ENCODE measurements around the gene CHML. TPM values are rescaled to one million over a fixed set of nuclear protein-coding genes. Genes with fewer than 3 reads are reported as not detected.

The CHML gene
- total RNA-seq, 1 donor: 11.6 TPM

DNA sequence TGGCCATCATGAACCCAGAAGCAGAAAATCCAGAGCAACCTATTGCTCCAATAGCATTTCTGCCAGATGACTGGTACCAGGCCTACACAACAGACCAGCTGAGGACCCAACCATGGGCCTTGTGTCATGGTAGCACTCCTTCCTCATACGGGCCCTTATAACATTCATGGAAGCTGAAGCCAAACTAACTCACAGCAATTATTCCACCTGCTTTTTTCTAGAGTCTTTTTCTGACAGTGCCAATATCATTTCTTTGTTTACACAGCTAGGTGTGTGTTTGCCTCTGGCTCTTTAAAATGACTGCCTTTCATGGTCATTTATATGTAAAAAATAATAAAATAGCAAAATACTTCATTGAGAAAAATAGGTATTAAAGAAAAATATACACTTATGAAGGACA, 8.0 kb upstream of the CHML start:
- no peak overlapping the region for H2AFZ ChIP-seq (ENCODE audit: low read length)
- H3K79me2 ChIP-seq (ENCODE audit: insufficient read depth, low read length): no peaks in the 10 kb centered on the region

DNA sequence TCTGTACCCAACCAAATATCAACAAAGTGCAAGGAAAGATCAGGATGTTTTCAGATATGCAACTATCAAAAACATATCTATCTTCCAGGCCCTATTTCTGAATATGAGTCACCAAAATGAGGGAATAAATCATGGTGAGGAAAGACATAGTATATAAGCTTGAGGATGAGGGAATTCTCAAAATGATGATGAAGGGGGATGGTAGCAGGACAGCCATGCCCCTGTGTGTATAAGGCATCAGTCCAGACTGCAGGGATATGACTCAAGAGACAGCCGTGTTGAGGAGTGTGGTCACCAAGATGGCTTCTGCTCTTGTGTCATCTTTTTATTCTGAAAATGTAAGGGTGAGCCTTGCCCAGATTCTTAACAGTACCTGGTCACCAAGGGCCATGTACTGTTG, 7.5 kb upstream of the CHML start:
- H3K27ac ChIP-seq (ENCODE audit: low read depth, low read length): no peak overlapping the region
- no peaks in the 10 kb centered on the region for H4K20me1 ChIP-seq (ENCODE audit: insufficient read depth, low read length)
- peak; percentile 69 for DNase-seq (ENCODE audit: insufficient read length, low spot score, missing footprints)
- no peaks in the 10 kb centered on the region for H3K9me3 ChIP-seq (ENCODE audit: low read depth, low read length)
- no peak overlapping the region for H3K4me2 ChIP-seq (ENCODE audit: insufficient read depth, low read length)
- no peaks in the 10 kb centered on the region for H3K27me3 ChIP-seq (ENCODE audit: insufficient read depth, low read length)
- H3K4me1 ChIP-seq (ENCODE audit: insufficient read depth, low read length): no peaks in the 10 kb centered on the region
- H3K36me3 ChIP-seq (ENCODE audit: insufficient read depth, low read length): no peaks in the 10 kb centered on the region
- TF ChIP-seq, protein P1, sequence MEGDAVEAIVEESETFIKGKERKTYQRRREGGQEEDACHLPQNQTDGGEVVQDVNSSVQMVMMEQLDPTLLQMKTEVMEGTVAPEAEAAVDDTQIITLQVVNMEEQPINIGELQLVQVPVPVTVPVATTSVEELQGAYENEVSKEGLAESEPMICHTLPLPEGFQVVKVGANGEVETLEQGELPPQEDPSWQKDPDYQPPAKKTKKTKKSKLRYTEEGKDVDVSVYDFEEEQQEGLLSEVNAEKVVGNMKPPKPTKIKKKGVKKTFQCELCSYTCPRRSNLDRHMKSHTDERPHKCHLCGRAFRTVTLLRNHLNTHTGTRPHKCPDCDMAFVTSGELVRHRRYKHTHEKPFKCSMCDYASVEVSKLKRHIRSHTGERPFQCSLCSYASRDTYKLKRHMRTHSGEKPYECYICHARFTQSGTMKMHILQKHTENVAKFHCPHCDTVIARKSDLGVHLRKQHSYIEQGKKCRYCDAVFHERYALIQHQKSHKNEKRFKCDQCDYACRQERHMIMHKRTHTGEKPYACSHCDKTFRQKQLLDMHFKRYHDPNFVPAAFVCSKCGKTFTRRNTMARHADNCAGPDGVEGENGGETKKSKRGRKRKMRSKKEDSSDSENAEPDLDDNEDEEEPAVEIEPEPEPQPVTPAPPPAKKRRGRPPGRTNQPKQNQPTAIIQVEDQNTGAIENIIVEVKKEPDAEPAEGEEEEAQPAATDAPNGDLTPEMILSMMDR (IDR thresholded peaks at IDR 0.05; ENCODE audit: extremely low read depth, low read depth, low read length): no peak
- no peak overlapping the region for H3K4me3 ChIP-seq (ENCODE audit: insufficient read depth, low read length)
- H2AFZ ChIP-seq (ENCODE audit: low read length): no peak overlapping the region
- H3K79me2 ChIP-seq (ENCODE audit: insufficient read depth, low read length): no peaks in the 10 kb centered on the region

More for the DNA sequence above, 8.0 kb upstream of the CHML start:
- TF ChIP-seq, protein P1 (IDR thresholded peaks at IDR 0.05; ENCODE audit: extremely low read depth, low read depth, low read length): no peak
- H3K4me1 ChIP-seq (ENCODE audit: insufficient read depth, low read length): no peaks in the 10 kb centered on the region
- H3K27me3 ChIP-seq (ENCODE audit: insufficient read depth, low read length): no peaks in the 10 kb centered on the region
- no peak overlapping the region for H3K27ac ChIP-seq (ENCODE audit: low read depth, low read length)
- DNase-seq (ENCODE audit: insufficient read length, low spot score, missing footprints): no peak
- no peaks in the 10 kb centered on the region for H3K36me3 ChIP-seq (ENCODE audit: insufficient read depth, low read length)
- H3K9me3 ChIP-seq (ENCODE audit: low read depth, low read length): no peaks in the 10 kb centered on the region
- H3K4me3 ChIP-seq (ENCODE audit: insufficient read depth, low read length): no peak overlapping the region
- no peak overlapping the region for H3K4me2 ChIP-seq (ENCODE audit: insufficient read depth, low read length)
- H4K20me1 ChIP-seq (ENCODE audit: insufficient read depth, low read length): no peaks in the 10 kb centered on the region

DNA sequence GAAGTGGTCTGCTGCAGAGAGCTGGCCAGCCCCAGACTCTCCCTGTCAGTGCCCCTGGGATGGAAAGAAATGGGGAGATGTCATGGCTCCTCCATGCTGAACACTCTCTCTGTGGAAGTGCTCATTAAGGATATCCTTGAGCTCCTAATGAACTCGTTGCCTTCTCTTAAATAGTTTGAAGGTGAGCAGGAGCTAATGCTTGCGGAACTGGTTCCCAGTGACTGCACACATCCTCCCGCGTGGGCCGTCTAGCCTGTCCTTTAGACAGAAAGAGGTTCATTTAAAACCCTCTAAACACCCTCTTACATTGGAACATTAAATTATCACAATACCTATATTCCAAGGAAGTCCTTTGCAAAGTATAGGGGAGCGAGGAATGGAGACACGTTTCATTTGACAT, 6.0 kb upstream of the CHML start:
- H3K9me3 ChIP-seq (ENCODE audit: low read depth, low read length): no peaks in the 10 kb centered on the region
- H3K4me2 ChIP-seq (ENCODE audit: insufficient read depth, low read length): no peak overlapping the region
- H3K79me2 ChIP-seq (ENCODE audit: insufficient read depth, low read length): no peaks in the 10 kb centered on the region
- H3K36me3 ChIP-seq (ENCODE audit: insufficient read depth, low read length): no peaks in the 10 kb centered on the region
- no peaks in the 10 kb centered on the region for H4K20me1 ChIP-seq (ENCODE audit: insufficient read depth, low read length)
- no peak overlapping the region for H3K27ac ChIP-seq (ENCODE audit: low read depth, low read length)
- H3K4me1 ChIP-seq (ENCODE audit: insufficient read depth, low read length): peaks cover 3% of the 10 kb centered on the region
- H2AFZ ChIP-seq (ENCODE audit: low read length): no peak overlapping the region
- TF ChIP-seq, protein P1 (IDR thresholded peaks at IDR 0.05; ENCODE audit: extremely low read depth, low read depth, low read length): no peak
- no peak for DNase-seq (ENCODE audit: insufficient read length, low spot score, missing footprints)
- H3K27me3 ChIP-seq (ENCODE audit: insufficient read depth, low read length): no peaks in the 10 kb centered on the region
- H3K4me3 ChIP-seq (ENCODE audit: insufficient read depth, low read length): no peak overlapping the region

DNA sequence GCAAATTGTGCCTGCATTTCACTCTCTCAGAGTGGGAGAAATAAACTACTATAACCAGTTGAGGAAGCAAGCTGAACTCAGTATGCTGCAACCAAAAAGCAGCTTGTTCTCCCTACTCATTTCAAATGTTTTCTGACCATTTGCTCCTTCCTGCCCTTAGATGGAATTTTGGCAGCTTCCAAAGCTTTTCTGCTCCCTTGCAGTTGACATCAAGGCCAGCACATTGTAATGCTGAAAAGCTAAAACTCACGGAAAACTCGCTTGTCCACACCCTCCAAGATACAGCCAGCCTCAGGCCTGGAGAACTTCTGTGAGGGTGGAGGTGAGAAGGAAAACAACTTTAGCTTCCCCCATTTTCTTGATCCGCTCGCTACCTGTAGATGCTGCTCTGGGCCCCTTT, 5.0 kb upstream of the CHML start:
- Histone ChIP-seq H3K79me2 (ENCODE audit: insufficient read depth, low read length) (no peaks in the 10 kb centered on the region), H3K36me3 (ENCODE audit: insufficient read depth, low read length) (no peaks in the 10 kb centered on the region), H3K4me3 (ENCODE audit: insufficient read depth, low read length) (no peak overlapping the region), H2AFZ (ENCODE audit: low read length) (no peak overlapping the region), H4K20me1 (ENCODE audit: insufficient read depth, low read length) (no peaks in the 10 kb centered on the region), H3K9me3 (ENCODE audit: low read depth, low read length) (no peaks in the 10 kb centered on the region), H3K4me2 (ENCODE audit: insufficient read depth, low read length) (no peak overlapping the region), H3K27me3 (ENCODE audit: insufficient read depth, low read length) (no peaks in the 10 kb centered on the region), H3K27ac (ENCODE audit: low read depth, low read length) (no peak overlapping the region), H3K4me1 (ENCODE audit: insufficient read depth, low read length) (peaks cover 3% of the 10 kb centered on the region)
- DNase-seq (ENCODE audit: insufficient read length, low spot score, missing footprints): no peak
- TF ChIP-seq, protein P1 (IDR thresholded peaks at IDR 0.05; ENCODE audit: extremely low read depth, low read depth, low read length): no peak
